CD14-positive monocyte (primary cell): ENCODE data around the gene MEIS2. TPM values are rescaled to one million over a fixed set of nuclear protein-coding genes. Genes with fewer than 3 reads are reported as not detected.

Source experiments
- DNase-seq, 3 donors: peaks; one replicate each; pipeline ENCODE4 v3.0.0-alpha.2; 2011 to 2022
- H2AFZ ChIP-seq: 2 replicates; pipeline ENCODE4 v1.6.0; 2012; ENCODE audit warnings: mild to moderate bottlenecking, low read depth, low read length, inconsistent platforms; ENCODE audit not compliant: insufficient read depth, poor library complexity, severe bottlenecking
- H3K27ac ChIP-seq, 2 donors: 1 replicate in 1 of 2; 2 replicates in 1 of 2; pipeline ENCODE4 v1.5.1; 2012 to 2013; ENCODE audit warnings: low read length in 2 of 2, control low read depth in 1 of 2, inconsistent platforms in 1 of 2, low read depth in 1 of 2, mild to moderate bottlenecking in 1 of 2
- H3K27me3 ChIP-seq, 2 donors: one replicate each; pipeline versions ENCODE4 v1.6.0 to v1.6.1; 2011 to 2013; ENCODE audit warnings: low read length in 2 of 2; ENCODE audit not compliant: control insufficient read depth in 2 of 2, insufficient read depth in 2 of 2
- H3K36me3 ChIP-seq, 2 donors: replicated peaks in 1 of 2; 1 replicate in 1 of 2; 2 replicates in 1 of 2; pipeline versions ENCODE4 v1.5.1 to v1.6.1; 2012 to 2013; ENCODE audit warnings: low read length in 2 of 2, control low read depth in 1 of 2, inconsistent platforms in 1 of 2, mild to moderate bottlenecking in 1 of 2; ENCODE audit not compliant: insufficient read depth in 2 of 2, control insufficient read depth in 1 of 2
- H3K4me1 ChIP-seq, 2 donors: 1 replicate in 1 of 2; 2 replicates in 1 of 2; pipeline versions ENCODE4 v1.5.1 to v1.6.1; 2012 to 2013; ENCODE audit warnings: low read length in 2 of 2, control low read depth in 1 of 2, inconsistent platforms in 1 of 2, mild to moderate bottlenecking in 1 of 2, moderate library complexity in 1 of 2; ENCODE audit not compliant: insufficient read depth in 2 of 2, control insufficient read depth in 1 of 2
- H3K4me2 ChIP-seq: replicated peaks from 2 replicates; pipeline ENCODE3; 2012; ENCODE audit warnings: low read length, moderate library complexity, mild to moderate bottlenecking; ENCODE audit not compliant: poor library complexity, severe bottlenecking; ENCODE audit errors: extremely low read depth
- H3K4me3 ChIP-seq, 3 experiments: fragments of 200-600 bp in 1 of 3; sonication (generic) in 1 of 3; replicated peaks in 1 of 3; 1 replicate in 2 of 3; 2 replicates in 1 of 3; pipeline ENCODE4 v1.5.1; 2011 to 2013; ENCODE audit warnings: low read length in 3 of 3, mild to moderate bottlenecking in 3 of 3, control low read depth in 2 of 3, low read depth in 2 of 3, inconsistent platforms in 1 of 3, moderate library complexity in 1 of 3
- H3K79me2 ChIP-seq: 2 replicates; pipeline ENCODE4 v1.6.0; 2012; ENCODE audit warnings: mild to moderate bottlenecking, control low read depth, inconsistent platforms, low read length, moderate library complexity; ENCODE audit not compliant: insufficient read depth
- H3K9ac ChIP-seq: 2 replicates; pipeline ENCODE4 v1.6.0; 2017; ENCODE audit warnings: low read length, mild to moderate bottlenecking; ENCODE audit not compliant: insufficient read depth, poor library complexity, severe bottlenecking
- H3K9me3 ChIP-seq, 2 donors: replicated peaks in 1 of 2; 1 replicate in 1 of 2; 2 replicates in 1 of 2; pipeline versions ENCODE4 v1.5.1 to v1.6.1; 2012 to 2013; ENCODE audit warnings: low read length in 2 of 2, control low read depth in 1 of 2; ENCODE audit not compliant: control insufficient read depth in 1 of 2, insufficient read depth in 1 of 2
- H4K20me1 ChIP-seq: 2 replicates; pipeline ENCODE4 v1.6.0; 2012; ENCODE audit warnings: mild to moderate bottlenecking, low read length, control low read depth, moderate library complexity; ENCODE audit not compliant: insufficient read depth
- H3K27ac Mint-ChIP-seq, 7 donors: one replicate each; pipeline ENCODE4 v1.8.0; 2020; ENCODE audit warnings: mild to moderate bottlenecking in 7 of 7, mixed read lengths in 7 of 7, moderate library complexity in 6 of 7, inconsistent platforms in 2 of 7
- H3K27me3 Mint-ChIP-seq, 3 donors: one replicate each; pipeline ENCODE4 v1.8.0; 2021 to 2022; ENCODE audit warnings: low read depth in 3 of 3, mild to moderate bottlenecking in 3 of 3, mixed read lengths in 3 of 3, moderate library complexity in 3 of 3, inconsistent platforms in 1 of 3
- H3K36me3 Mint-ChIP-seq, 2 donors: one replicate each; pipeline ENCODE4 v1.8.0; 2020; ENCODE audit warnings: mixed read lengths in 2 of 2, inconsistent platforms in 1 of 2, mild to moderate bottlenecking in 1 of 2
- H3K4me1 Mint-ChIP-seq: one replicate; pipeline ENCODE4 v1.8.0; 2020; ENCODE audit warnings: mild to moderate bottlenecking, mixed read lengths
- H3K4me3 Mint-ChIP-seq, 2 donors: one replicate each; pipeline ENCODE4 v1.8.0; 2020; ENCODE audit warnings: mild to moderate bottlenecking in 2 of 2, mixed read lengths in 2 of 2, moderate library complexity in 1 of 2
- H3K9me3 Mint-ChIP-seq, 7 donors: one replicate each; pipeline ENCODE4 v1.8.0; 2020 to 2022; ENCODE audit warnings: mixed read lengths in 7 of 7, mild to moderate bottlenecking in 6 of 7, moderate library complexity in 6 of 7, inconsistent platforms in 2 of 7
- CTCF ChIP-seq: fragments of 200-600 bp; IDR thresholded peaks from one replicate; pipeline ENCODE4 v1.8.0; 2022; ENCODE audit warnings: antibody characterized with exemption, mild to moderate bottlenecking
- WGBS: methylation state at CpG from one replicate; pipeline ENCODE4 v1.1.5; 2013; ENCODE audit warnings: missing lambda C conversion rate; ENCODE audit not compliant: insufficient coverage; 5-methylcytosine and 5-hydroxymethylcytosine counted together
- intact Hi-C, 2 donors: fragments of 100-400 bp; cut with micrococcal nuclease; formaldehyde crosslinking; loops; one replicate each; pipeline versions ENCODE4 v1.15.0 to v1.15.1; 2023
- polyA plus RNA-seq, 3 donors: library from polyadenylated mRNA; depleted of rRNA in 1 of 3; unstranded in 2 of 3; stranded (reverse) in 1 of 3; fragments of 300-500 nt in 2 of 3; fragments of >200 nt in 1 of 3; fragmentation: Illumina TruSeq in 2 of 3; gene quantifications; 1 replicate in 2 of 3; 2 replicates in 1 of 3; pipeline ENCODE4 v1.2.3, GENCODE V29; 2012 to 2021

MEIS2 gene
- polyA plus RNA-seq, 3 donors, result not detected

- H3K4me3 ChIP-seq, result no peak overlapping the region
- peaks cover 0 to 1% (median 1%) of the 10 kb centered on the region in 3 donors for H3K27me3 Mint-ChIP-seq
- no peaks in the 10 kb centered on the region for H3K36me3 Mint-ChIP-seq
- 91% methylated on average over 10 of the region's 21 CpGs for WGBS
- H3K9me3 Mint-ChIP-seq, result peaks cover 0 to 3% (median 2%) of the 10 kb centered on the region in 7 donors
- no peaks in the 10 kb centered on the region for H3K27me3 ChIP-seq
- no peaks in the 10 kb centered on the region for H3K36me3 ChIP-seq
- no peak for DNase-seq
- H3K4me2 ChIP-seq, result no peak overlapping the region
- no peaks in the 10 kb centered on the region for H3K9me3 ChIP-seq
- no peaks in the 10 kb centered on the region for H3K4me1 ChIP-seq
- H2AFZ ChIP-seq, result no peak overlapping the region
- intact Hi-C loops, result no loop called here
- no peak overlapping the region for H3K27ac ChIP-seq
- no peak overlapping the region for H3K27ac Mint-ChIP-seq
- H3K4me3 Mint-ChIP-seq, result no peak overlapping the region
- no peaks in the 10 kb centered on the region for H3K4me1 Mint-ChIP-seq
- no peak overlapping the region for H3K9ac ChIP-seq
- TF ChIP-seq CTCF, result no peak
- no peaks in the 10 kb centered on the region for H4K20me1 ChIP-seq
- no peaks in the 10 kb centered on the region for H3K79me2 ChIP-seq
Measured at GRCh38 chr15:37056177-37057121, 43.9 kb downstream of the MEIS2 start.

- no peak overlapping the region for H3K4me2 ChIP-seq
- no peaks in the 10 kb centered on the region for H3K4me1 ChIP-seq
- no peak overlapping the region for H2AFZ ChIP-seq
- 93% methylated on average over 3 of the region's 8 CpGs for WGBS
- no peak for DNase-seq
- no peaks in the 10 kb centered on the region for H3K36me3 ChIP-seq
- H3K4me1 Mint-ChIP-seq, result no peaks in the 10 kb centered on the region
- H4K20me1 ChIP-seq, result no peaks in the 10 kb centered on the region
- no peak overlapping the region for H3K4me3 ChIP-seq
- H3K36me3 Mint-ChIP-seq, result no peaks in the 10 kb centered on the region
- intact Hi-C loops, result no loop called here
- no peak overlapping the region for H3K4me3 Mint-ChIP-seq
- no peak for TF ChIP-seq CTCF
- no peaks in the 10 kb centered on the region for H3K9me3 ChIP-seq
- no peaks in the 10 kb centered on the region for H3K27me3 ChIP-seq
- H3K79me2 ChIP-seq, result no peaks in the 10 kb centered on the region
- H3K27me3 Mint-ChIP-seq, result peaks cover 0 to 1% (median 1%) of the 10 kb centered on the region in 3 donors
- H3K9me3 Mint-ChIP-seq, result peaks cover 0 to 3% (median 2%) of the 10 kb centered on the region in 7 donors
- no peak overlapping the region for H3K9ac ChIP-seq
- no peak overlapping the region for H3K27ac Mint-ChIP-seq
- H3K27ac ChIP-seq, result no peak overlapping the region
Measured at GRCh38 chr15:37055481-37055880, 44.9 kb downstream of the MEIS2 start.
